Measurements from ENCODE around the gene RNF145. TPM values are rescaled to one million over a fixed set of nuclear protein-coding genes. Genes with fewer than 3 reads are reported as not detected.
"Not testable (repeated sequence)": the region's sequence is repeated elsewhere in the genome, so short reads cannot be mapped to it uniquely, and the experiment has no call there.

Gene RNF145
- total RNA-seq, 6 donors from 2014 or later = 130 to 376 (median 232) TPM

DNA sequence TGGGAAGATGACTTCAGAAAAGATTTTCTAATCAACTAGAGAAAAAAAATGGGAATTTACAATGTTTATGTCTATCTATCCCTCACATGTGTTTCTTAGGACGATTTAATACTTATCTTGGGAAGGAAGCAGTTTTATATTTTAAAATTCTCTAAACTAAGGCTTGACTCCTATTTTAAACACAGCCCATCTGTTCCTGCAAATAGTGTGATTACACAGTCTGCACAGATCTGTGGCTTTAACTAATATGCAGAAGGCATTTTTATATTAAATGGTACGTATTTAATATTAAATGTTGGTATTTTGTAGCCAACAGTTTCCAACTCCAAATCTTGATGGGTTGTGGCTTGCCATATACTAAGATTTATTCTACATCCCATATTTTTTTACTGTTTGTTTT, 56.5 kb downstream of the RNF145 start:
- Histone ChIP-seq H3K4me3 (no peak overlapping the region), H3K27ac (no peak overlapping the region), H3K4me1 (peaks cover 0 to 15% (median 9%) of the 10 kb centered on the region in 4 donors), H3K36me3 (peaks cover 0 to 12% (median 7%) of the 10 kb centered on the region in 4 donors), H3K9me3 (no peaks in the 10 kb centered on the region), H3K27me3 (no peaks in the 10 kb centered on the region)
- ATAC-seq (ENCODE audit: low FRiP score in 2 of 2) = no peak
- WGBS, 2 donors = 75 to 77% methylated on average over 2 of the region's 2 CpGs
- no peak for DNase-seq
- TF ChIP-seq, protein P1, sequence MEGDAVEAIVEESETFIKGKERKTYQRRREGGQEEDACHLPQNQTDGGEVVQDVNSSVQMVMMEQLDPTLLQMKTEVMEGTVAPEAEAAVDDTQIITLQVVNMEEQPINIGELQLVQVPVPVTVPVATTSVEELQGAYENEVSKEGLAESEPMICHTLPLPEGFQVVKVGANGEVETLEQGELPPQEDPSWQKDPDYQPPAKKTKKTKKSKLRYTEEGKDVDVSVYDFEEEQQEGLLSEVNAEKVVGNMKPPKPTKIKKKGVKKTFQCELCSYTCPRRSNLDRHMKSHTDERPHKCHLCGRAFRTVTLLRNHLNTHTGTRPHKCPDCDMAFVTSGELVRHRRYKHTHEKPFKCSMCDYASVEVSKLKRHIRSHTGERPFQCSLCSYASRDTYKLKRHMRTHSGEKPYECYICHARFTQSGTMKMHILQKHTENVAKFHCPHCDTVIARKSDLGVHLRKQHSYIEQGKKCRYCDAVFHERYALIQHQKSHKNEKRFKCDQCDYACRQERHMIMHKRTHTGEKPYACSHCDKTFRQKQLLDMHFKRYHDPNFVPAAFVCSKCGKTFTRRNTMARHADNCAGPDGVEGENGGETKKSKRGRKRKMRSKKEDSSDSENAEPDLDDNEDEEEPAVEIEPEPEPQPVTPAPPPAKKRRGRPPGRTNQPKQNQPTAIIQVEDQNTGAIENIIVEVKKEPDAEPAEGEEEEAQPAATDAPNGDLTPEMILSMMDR (IDR thresholded peaks at IDR 0.05) = no peak
- TF ChIP-seq POLR2AphosphoS5 (IDR thresholded peaks at IDR 0.05) = no peak
- no peak for TF ChIP-seq POLR2A (IDR thresholded peaks at IDR 0.05)
- no peak for TF ChIP-seq EP300 (IDR thresholded peaks at IDR 0.05)

DNA sequence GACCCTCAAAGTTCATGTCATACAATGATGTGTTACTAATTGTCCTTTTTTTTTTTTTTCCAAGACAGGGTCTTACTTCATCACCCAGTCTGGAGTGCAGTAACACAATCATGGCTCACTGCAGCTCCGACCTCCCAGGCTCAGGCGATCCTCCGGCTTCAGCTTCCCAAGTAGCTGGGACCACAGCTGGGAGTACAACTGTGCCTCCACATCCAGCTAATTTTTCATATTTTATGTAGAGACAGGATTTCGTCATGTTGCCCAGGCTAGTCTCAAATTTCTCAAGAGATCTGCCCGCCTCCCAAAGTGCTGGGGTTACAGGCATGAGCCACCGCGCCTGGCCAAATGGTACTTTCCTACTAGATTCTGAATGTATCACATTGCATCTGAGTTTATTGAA, 60.3 kb downstream of the RNF145 start:
- Histone ChIP-seq H3K4me3 (no peak overlapping the region), H3K27ac (no peak overlapping the region), H3K4me1 (no peaks in the 10 kb centered on the region), H3K36me3 (no peaks in the 10 kb centered on the region), H3K27me3 (no peaks in the 10 kb centered on the region), H3K9me3 (no peaks in the 10 kb centered on the region)
- no peak for DNase-seq
- no peak for ATAC-seq (ENCODE audit: low FRiP score in 2 of 2)
- 83 to 87% methylated on average over 7 of the region's 7 CpGs for WGBS, 2 donors
- TF ChIP-seq EP300 (IDR thresholded peaks at IDR 0.05) (no peak), POLR2AphosphoS5 (IDR thresholded peaks at IDR 0.05) (no peak), POLR2A (IDR thresholded peaks at IDR 0.05) (no peak)

DNA sequence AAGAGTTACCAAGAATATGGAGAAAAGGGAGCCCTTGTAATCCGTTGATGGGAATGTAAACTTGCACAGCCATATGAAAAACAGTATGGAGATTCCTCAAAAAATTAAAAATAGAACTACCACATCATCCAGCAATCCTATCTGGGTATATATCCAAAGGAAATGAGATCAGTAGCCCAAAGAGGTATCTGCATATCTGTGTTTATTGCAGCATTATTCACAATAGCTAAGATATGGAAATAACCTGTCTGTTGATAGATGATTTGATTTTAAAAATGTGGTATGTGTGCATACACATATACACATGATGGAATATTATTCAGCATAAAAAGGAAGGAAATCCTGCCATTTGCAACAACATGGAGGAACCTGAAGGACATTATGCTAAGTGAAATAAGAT, 61.4 kb downstream of the RNF145 start:
- Histone ChIP-seq H3K27ac (no peak overlapping the region), H3K4me3 (no peak overlapping the region), H3K36me3 (no peaks in the 10 kb centered on the region), H3K4me1 (no peaks in the 10 kb centered on the region), H3K27me3 (no peaks in the 10 kb centered on the region), H3K9me3 (no peaks in the 10 kb centered on the region)
- whole genome bisulfite sequencing, 2 donors = 41 to 53% methylated on average over 1 of the region's 1 CpG
- TF ChIP-seq EP300 (IDR thresholded peaks at IDR 0.05) (no peak), POLR2A (IDR thresholded peaks at IDR 0.05) (no peak), POLR2AphosphoS5 (IDR thresholded peaks at IDR 0.05) (no peak)
- TF ChIP-seq, protein P1 (IDR thresholded peaks at IDR 0.05) = no peak
- no peak for ATAC-seq (ENCODE audit: low FRiP score in 2 of 2)
- no peak for DNase-seq

DNA sequence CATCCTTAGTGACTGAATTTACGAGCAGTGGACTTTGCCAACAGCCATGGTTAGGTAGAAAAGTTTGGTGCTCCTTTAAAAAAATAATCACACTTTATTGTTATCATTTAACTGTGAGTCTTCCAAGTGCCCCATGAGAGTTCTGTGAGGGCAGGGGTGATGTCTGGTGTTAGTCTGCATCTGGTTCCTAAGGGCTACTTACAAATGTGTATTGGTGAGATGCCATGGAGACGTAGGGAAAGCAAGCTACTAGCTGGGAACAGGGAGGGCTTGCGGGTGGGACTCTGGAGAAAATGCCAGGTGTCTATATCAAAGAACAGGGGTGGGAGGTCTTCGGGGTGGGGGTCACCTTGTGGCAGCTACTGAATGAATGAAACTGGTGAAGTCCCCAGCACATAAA, 62.5 kb downstream of the RNF145 start:
- no peak overlapping the region for H3K27ac ChIP-seq
- WGBS, 2 donors = 74 to 79% methylated on average over 3 to 4 of the region's 4 CpGs
- H3K9me3 ChIP-seq = no peaks in the 10 kb centered on the region
- DNase-seq = no peak
- H3K27me3 ChIP-seq = no peaks in the 10 kb centered on the region
- ATAC-seq (ENCODE audit: low FRiP score in 2 of 2) = no peak
- no peak for TF ChIP-seq POLR2AphosphoS5 (IDR thresholded peaks at IDR 0.05)
- no peak overlapping the region for H3K4me3 ChIP-seq
- no peaks in the 10 kb centered on the region for H3K36me3 ChIP-seq
- H3K4me1 ChIP-seq = no peaks in the 10 kb centered on the region

DNA sequence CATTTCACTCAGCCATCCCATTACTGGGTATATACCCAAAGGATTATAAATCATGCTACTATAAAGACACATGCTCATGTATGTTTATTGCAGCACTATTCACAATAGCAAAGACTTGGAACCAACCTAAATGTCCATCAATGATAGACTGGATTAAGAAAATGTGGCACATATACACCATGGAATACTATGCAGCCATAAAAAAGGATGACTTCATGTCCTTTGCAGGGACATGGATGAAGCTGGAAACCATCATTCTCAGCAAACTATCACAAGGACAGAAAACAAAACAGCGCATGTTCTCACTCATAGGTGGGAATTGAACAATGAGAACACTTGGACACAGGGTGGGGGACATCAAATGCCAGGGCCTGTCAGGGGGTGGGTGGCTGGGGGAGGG, 64.2 kb downstream of the RNF145 start:
- not testable (repeated sequence) for H3K36me3 ChIP-seq; H3K4me3 ChIP-seq; H3K9me3 ChIP-seq; ATAC-seq (ENCODE audit: low FRiP score in 2 of 2); H3K27ac ChIP-seq; H3K27me3 ChIP-seq; H3K4me1 ChIP-seq; DNase-seq
- 92 to 100% methylated on average over 1 of the region's 1 CpG for WGBS, 2 donors

DNA sequence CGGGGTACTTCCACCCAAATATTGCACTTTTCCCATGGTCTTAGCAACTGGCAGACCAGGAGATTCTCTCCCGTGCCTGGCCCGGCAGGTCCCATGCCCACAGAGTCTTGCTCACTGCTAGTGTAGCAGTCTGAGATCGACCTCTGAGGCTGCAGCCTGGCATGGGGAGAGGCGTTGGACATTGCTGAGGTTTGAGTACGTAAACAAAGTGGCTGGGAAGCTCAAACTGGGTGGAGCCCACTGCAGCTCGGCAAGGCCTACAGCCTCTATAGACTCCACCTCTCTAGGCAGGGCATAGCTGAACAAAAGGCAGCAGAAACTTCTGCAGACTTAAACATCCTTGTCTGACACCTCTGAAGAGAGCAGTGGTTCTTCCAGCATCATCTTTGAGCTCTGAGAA, 69.6 kb downstream of the RNF145 start:
- WGBS, 2 donors = 78 to 85% methylated on average over 2 to 7 of the region's 7 CpGs
- Histone ChIP-seq H3K4me1 (no peaks in the 10 kb centered on the region), H3K36me3 (no peaks in the 10 kb centered on the region), H3K27me3 (no peaks in the 10 kb centered on the region), H3K27ac (no peak overlapping the region), H3K9me3 (no peaks in the 10 kb centered on the region), H3K4me3 (no peak overlapping the region)
- no peak for TF ChIP-seq POLR2A (IDR thresholded peaks at IDR 0.05)
- TF ChIP-seq, protein P1 (IDR thresholded peaks at IDR 0.05) = no peak
- TF ChIP-seq EP300 (IDR thresholded peaks at IDR 0.05) = no peak
- no peak for ATAC-seq (ENCODE audit: low FRiP score in 2 of 2)
- DNase-seq = no peak
